ENCODE measurements around the gene C5orf34.
"Not testable (repeated sequence)": the region's sequence is repeated elsewhere in the genome, so short reads cannot be mapped to it uniquely, and the experiment has no call there.

C5orf34 gene

GRCh38 chr5:43514816-43515677 is at the start of gene C5orf34:
Gene C5orf34, minus strand, starts transcription at chr5:43515148. Its CDS starts 5,809 bp downstream, at chr5:43509339.
- DNase-seq = peak; percentile 98

- no peak for DNase-seq
Measured at GRCh38 chr5:43564289-43564850, 49.4 kb upstream of the C5orf34 start.

DNA sequence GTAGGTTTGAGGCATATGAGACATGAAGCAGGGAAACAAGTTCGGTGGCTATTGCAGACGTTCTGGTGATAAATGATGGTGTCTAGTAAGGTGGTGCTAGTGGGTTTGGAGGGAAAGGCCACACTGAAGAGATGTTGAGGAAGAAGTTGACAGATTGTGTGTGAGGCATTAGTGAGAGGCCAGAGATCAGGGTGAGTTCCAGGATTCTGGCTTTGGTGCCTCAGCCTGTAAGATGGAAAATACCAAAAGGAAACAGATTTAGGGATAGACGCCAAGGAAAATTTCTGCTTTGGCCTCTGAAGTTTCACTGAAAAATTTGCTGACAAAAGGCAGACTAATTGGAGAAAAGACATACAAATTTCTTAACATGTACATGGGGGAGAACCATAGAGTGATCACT is 48.4 kb upstream of the C5orf34 start:
- DNase-seq = no peak

DNA sequence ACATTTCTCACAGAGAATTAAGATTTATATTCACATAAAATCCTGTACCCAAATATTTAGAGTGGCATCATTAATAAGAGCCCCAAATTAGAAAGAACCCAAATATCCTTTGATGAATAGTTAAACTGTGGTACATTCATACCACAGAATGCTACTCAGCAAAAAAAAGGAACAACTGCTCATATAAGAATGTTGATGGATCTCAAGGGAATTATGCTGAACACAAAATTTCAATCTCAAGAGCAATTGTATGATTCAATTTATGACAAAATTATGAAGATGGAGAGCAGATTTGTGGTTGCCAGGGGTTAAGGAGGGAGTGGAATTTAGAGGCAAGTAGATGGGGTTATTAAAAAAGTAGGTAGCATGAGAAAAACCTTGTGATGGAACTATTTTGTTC is 46.4 kb upstream of the C5orf34 start:
- no peak for DNase-seq

GRCh38 chr5:43560128-43560527 is 45.2 kb upstream of the C5orf34 start:
- DNase-seq = no peak

DNA sequence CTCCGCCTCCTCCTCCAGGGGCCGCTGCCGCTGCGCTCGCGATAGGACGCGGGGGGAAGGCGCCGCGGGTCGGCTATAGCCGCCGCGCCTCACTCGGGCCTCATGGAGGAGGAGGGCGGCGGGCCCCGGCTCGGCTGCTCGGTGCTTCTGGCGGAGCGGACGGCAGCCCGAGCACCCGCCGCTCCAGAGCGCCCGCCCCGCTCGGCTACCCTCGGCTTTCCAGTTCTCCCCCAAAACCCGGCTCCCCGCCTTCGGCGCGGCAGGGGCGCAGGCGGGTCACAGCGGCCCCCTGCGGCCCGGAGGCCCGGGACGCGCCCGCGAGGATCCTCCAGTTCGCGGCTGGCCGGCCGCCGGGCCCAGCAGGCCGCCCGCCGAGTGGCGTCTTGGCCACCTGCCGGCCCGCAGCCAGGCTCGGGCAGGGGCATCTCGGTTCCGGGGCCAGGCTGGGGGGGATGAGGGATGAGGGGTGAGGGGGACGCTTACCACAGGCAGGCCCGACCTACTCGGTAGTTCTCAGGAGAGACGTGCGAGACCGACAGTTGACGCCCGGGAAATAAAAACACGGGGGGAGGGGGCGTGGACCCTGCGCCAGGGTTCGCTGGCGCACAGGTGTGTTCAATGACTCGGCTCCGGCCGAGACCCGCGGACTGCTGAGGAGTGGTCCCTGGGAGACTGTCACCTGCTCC is 42.1 kb upstream of the C5orf34 start, which contains the start of gene PAIP1:
TSS of gene PAIP1 (minus strand) at position 221 of the 686 bp plus-strand sequence. CDS start 231 bp downstream, outside the sequence.
- DNase-seq = peak; percentile 89

GRCh38 chr5:43556607-43556856 is 41.6 kb upstream of the C5orf34 start:
- DNase-seq = not testable (repeated sequence)

DNA sequence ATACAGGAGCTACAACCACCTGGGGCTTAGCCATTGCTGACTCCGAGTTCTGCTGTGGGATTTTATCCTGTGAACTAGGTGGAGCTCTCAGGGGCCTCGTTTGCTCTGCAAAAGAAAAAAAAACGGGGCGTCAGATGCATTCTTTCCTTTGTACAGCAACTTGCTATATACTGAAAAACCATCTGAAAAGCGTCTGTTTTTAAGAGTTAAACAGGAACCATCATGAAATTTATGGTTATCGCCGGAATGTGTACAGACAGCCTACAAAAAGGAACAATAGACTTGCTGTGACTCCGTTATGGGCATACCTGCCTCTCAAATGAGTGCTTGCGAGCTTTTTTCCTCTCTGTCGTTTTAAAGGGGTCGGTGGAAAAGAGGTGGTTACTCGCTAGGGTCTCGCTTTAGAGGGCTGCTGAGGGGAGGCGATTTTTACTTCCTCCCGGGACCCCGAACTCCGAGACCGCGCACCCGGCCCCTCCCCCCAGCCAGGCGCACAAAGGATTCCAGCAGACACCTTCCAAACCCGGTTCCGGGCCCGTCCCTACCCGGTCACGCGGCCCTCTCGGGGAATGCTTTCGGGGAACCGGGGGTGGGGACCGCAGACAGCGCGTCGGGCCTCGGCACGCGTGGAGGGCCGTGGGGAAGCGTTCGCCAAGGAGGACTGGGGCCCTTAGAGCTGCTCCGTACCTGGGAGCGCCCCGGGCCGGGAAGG is 41.1 kb upstream of the C5orf34 start:
- DNase-seq = peak; percentile 66

GRCh38 chr5:43554497-43554896 is 39.5 kb upstream of the C5orf34 start:
- DNase-seq = no peak

DNA sequence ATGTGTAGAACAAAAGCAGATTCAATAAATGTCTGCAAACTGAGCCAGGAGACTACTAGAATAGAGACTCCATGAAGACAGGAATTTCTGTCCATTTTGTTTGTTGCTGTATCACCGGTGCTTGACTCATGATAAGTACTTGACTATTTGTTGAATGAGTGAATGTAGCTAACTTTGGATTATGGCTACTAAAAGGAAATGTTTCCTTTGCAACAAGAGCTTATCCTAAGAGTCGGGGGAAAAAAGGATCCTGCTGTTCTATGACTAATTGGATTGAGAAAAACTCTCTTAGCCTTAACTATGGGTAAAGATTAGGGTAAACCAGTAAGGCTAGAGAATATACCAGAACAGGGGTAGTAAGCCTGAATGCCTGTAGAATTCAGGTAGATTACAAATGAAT is 38.4 kb upstream of the C5orf34 start:
- no peak for DNase-seq

DNA sequence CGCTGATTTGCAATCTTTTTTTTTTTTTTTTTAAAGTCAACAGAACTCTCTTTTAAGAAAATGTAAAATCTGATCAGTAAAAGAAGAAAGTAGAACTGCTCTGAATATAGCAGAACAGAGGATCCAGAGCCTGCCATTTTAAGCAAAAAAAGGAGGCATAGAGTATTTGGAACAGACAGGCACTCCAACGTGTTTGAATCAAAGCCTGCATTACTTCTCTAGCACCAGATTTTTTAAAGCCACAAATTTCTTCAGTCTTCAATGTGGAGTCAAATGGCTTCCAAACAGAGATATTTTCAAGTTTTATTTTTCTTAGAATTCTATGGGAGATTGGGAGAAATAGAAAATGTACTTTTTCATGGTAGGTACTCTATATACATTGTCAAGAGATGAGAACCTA is 36.8 kb upstream of the C5orf34 start:
- DNase-seq = no peak

- DNase-seq = not testable (repeated sequence)
Measured at GRCh38 chr5:43549272-43549671, 34.3 kb upstream of the C5orf34 start.

- DNase-seq = no peak
Measured at GRCh38 chr5:43548358-43548757, 33.4 kb upstream of the C5orf34 start.

- no peak for DNase-seq
Measured at GRCh38 chr5:43547532-43547931, 32.6 kb upstream of the C5orf34 start.

GRCh38 chr5:43543434-43543833 is 28.5 kb upstream of the C5orf34 start:
- no peak for DNase-seq

DNA sequence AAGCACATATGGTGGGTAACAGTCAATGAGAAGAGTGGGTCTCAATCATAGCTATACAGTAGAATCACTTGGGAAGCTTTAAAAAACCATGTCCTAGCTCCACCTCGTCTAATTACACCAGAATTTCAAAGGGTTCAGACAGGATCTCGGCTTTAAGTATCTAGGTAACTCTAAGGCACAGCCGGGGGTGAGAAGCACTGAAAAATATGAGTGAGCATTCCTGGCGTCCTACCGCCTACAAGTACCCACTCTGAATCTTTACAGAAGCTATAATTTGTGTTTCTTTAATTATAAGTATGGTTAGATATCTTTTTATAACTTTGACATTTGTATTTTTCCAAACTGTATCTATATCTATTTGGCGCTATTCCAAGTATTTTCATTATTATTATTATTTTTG is 25.8 kb upstream of the C5orf34 start:
- peak; percentile 39 for DNase-seq

GRCh38 chr5:43536972-43537371 is 22.0 kb upstream of the C5orf34 start:
- DNase-seq = no peak

GRCh38 chr5:43533646-43534045 is 18.7 kb upstream of the C5orf34 start:
- DNase-seq = no peak

- no peak for DNase-seq
Measured at GRCh38 chr5:43530648-43531047, 15.7 kb upstream of the C5orf34 start.

GRCh38 chr5:43523662-43524072 is 8.7 kb upstream of the C5orf34 start:
- DNase-seq = no peak

- DNase-seq = no peak
Measured at GRCh38 chr5:43520615-43521014, 5.7 kb upstream of the C5orf34 start.

GRCh38 chr5:43515678-43516048 is 715 bp upstream of the C5orf34 start:
- DNase-seq = peak; percentile 66

GRCh38 chr5:43514471-43514815 is 505 bp downstream of the C5orf34 start:
- DNase-seq = peak; percentile 72

DNA sequence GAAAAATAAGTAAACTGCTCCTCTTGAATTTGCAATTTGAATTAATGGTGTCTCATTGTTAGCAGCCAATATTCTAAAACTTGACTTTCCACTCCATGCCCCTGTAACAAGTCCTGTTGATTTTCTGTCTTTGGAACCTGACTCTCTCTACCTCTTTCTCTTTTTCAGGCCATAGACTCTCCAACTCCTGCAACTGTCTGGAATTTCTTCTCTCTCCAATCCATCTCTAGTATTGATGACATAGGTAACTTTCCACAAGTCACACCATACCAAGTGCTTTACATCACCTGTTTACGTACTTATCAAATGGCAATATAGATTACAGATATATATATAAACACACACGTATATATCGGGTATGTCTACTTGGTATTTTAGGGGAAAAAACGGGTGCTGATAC is 923 bp downstream of the C5orf34 start:
- no peak for DNase-seq

Data from NCI-H2227 treated with DMSO at 0.1 percent for 48 hours (cell line).